DMS153 (cell line): Measurements from ENCODE around the gene DGCR2.
"Not testable (repeated sequence)": the region's sequence is repeated elsewhere in the genome, so short reads cannot be mapped to it uniquely, and the experiment has no call there.

Experiments
- DNase-seq: peaks from one replicate; lab custom pipeline; 2025; lab: John Stamatoyannopoulos, UW

Gene DGCR2

GRCh38 chr22:19060356-19061009 lies 61.7 kb downstream of the DGCR2 start:
- no peak for DNase-seq

- no peak for DNase-seq
These were observed 62.5 kb downstream of the DGCR2 start for GRCh38 chr22:19059481-19060278.

GRCh38 chr22:19058713-19059451 lies 63.3 kb downstream of the DGCR2 start:
- no peak for DNase-seq

GRCh38 chr22:19057999-19058491 lies 64.2 kb downstream of the DGCR2 start:
- no peak for DNase-seq

- no peak for DNase-seq
These were observed 64.7 kb downstream of the DGCR2 start for GRCh38 chr22:19057539-19057938.

- no peak for DNase-seq
These were observed 65.2 kb downstream of the DGCR2 start for GRCh38 chr22:19056951-19057401.

- DNase-seq, result no peak
These were observed 66.4 kb downstream of the DGCR2 start for GRCh38 chr22:19055801-19056200.

GRCh38 chr22:19052941-19053541 lies 69.2 kb downstream of the DGCR2 start:
- DNase-seq, result no peak

GRCh38 chr22:19051381-19052072 lies 70.7 kb downstream of the DGCR2 start:
- no peak for DNase-seq

- DNase-seq, result not testable (repeated sequence)
These were observed 71.4 kb downstream of the DGCR2 start for GRCh38 chr22:19050847-19051246.

- DNase-seq, result no peak
These were observed 72.1 kb downstream of the DGCR2 start for GRCh38 chr22:19050117-19050516.

GRCh38 chr22:19048531-19048930 lies 73.7 kb downstream of the DGCR2 start:
- no peak for DNase-seq

- DNase-seq, result no peak
These were observed 74.2 kb downstream of the DGCR2 start for GRCh38 chr22:19047993-19048392.

GRCh38 chr22:19046719-19047609 lies 75.2 kb downstream of the DGCR2 start:
- no peak for DNase-seq

GRCh38 chr22:19046287-19046686 lies 75.9 kb downstream of the DGCR2 start:
- DNase-seq, result no peak

GRCh38 chr22:19045094-19045493 lies 77.1 kb downstream of the DGCR2 start:
- no peak for DNase-seq

- no peak for DNase-seq
These were observed 77.8 kb downstream of the DGCR2 start for GRCh38 chr22:19044381-19044780.

- no peak for DNase-seq
These were observed 78.8 kb downstream of the DGCR2 start for GRCh38 chr22:19043121-19044085.
